ENCODE data around the gene PEMT.
"Not testable (repeated sequence)": the region's sequence is repeated elsewhere in the genome, so short reads cannot be mapped to it uniquely, and the experiment has no call there.

Gene PEMT

GRCh38 chr17:17472333-17472920, 119.1 kb downstream of the PEMT start:
- H3K27ac ChIP-seq (ENCODE audit: low read length) = no peak overlapping the region
- no peaks in the 10 kb centered on the region for H3K36me3 ChIP-seq (ENCODE audit: control insufficient read depth in 2 of 2, insufficient read depth in 2 of 2, low read length in 2 of 2)
- H3K9me3 ChIP-seq (ENCODE audit: control insufficient read depth in 2 of 2, low read length in 2 of 2) = no peaks in the 10 kb centered on the region
- no peak overlapping the region for H3K9ac ChIP-seq (ENCODE audit: low read length in 2 of 2)
- H3K4me1 ChIP-seq (ENCODE audit: control insufficient read depth, insufficient read depth, low read length) = peaks cover 2% of the 10 kb centered on the region
- peaks cover 6 to 7% of the 10 kb centered on the region in 2 donors for H3K27me3 ChIP-seq (ENCODE audit: control insufficient read depth in 1 of 2, insufficient read depth in 2 of 2, low read length in 2 of 2)
- no peak overlapping the region for H3K4me3 ChIP-seq (ENCODE audit: low read length in 2 of 2)

GRCh38 chr17:17469996-17470395, 121.5 kb downstream of the PEMT start:
- Histone ChIP-seq H3K27me3 (ENCODE audit: control insufficient read depth in 1 of 2, insufficient read depth in 2 of 2, low read length in 2 of 2) (peaks cover 7 to 12% of the 10 kb centered on the region in 2 donors), H3K9me3 (ENCODE audit: control insufficient read depth in 2 of 2, low read length in 2 of 2) (no peaks in the 10 kb centered on the region), H3K36me3 (ENCODE audit: control insufficient read depth in 2 of 2, insufficient read depth in 2 of 2, low read length in 2 of 2) (no peaks in the 10 kb centered on the region), H3K4me3 (ENCODE audit: low read length in 2 of 2) (no peak overlapping the region), H3K9ac (ENCODE audit: low read length in 2 of 2) (no peak overlapping the region), H3K27ac (ENCODE audit: low read length) (no peak overlapping the region), H3K4me1 (ENCODE audit: control insufficient read depth, insufficient read depth, low read length) (no peaks in the 10 kb centered on the region)

GRCh38 chr17:17469358-17469757, 122.2 kb downstream of the PEMT start:
- Histone ChIP-seq H3K27ac (ENCODE audit: low read length) (no peak overlapping the region), H3K27me3 (ENCODE audit: control insufficient read depth in 1 of 2, insufficient read depth in 2 of 2, low read length in 2 of 2) (peaks cover 7 to 12% of the 10 kb centered on the region in 2 donors)

GRCh38 chr17:17468217-17469010, 123.1 kb downstream of the PEMT start:
- Histone ChIP-seq H3K9me3 (ENCODE audit: control insufficient read depth in 2 of 2, low read length in 2 of 2) (no peaks in the 10 kb centered on the region), H3K4me3 (ENCODE audit: low read length in 2 of 2) (no peak overlapping the region), H3K4me1 (ENCODE audit: control insufficient read depth, insufficient read depth, low read length) (no peaks in the 10 kb centered on the region), H3K9ac (ENCODE audit: low read length in 2 of 2) (no peak overlapping the region), H3K36me3 (ENCODE audit: control insufficient read depth in 2 of 2, insufficient read depth in 2 of 2, low read length in 2 of 2) (no peaks in the 10 kb centered on the region), H3K27ac (ENCODE audit: low read length) (no peak overlapping the region), H3K27me3 (ENCODE audit: control insufficient read depth in 1 of 2, insufficient read depth in 2 of 2, low read length in 2 of 2) (peaks cover 7 to 12% of the 10 kb centered on the region in 2 donors)

More at GRCh38 chr17:17469358-17469757, 122.2 kb downstream of the PEMT start:
- Histone ChIP-seq H3K36me3 (ENCODE audit: control insufficient read depth in 2 of 2, insufficient read depth in 2 of 2, low read length in 2 of 2) (no peaks in the 10 kb centered on the region), H3K9me3 (ENCODE audit: control insufficient read depth in 2 of 2, low read length in 2 of 2) (no peaks in the 10 kb centered on the region), H3K4me1 (ENCODE audit: control insufficient read depth, insufficient read depth, low read length) (no peaks in the 10 kb centered on the region), H3K4me3 (ENCODE audit: low read length in 2 of 2) (no peak overlapping the region), H3K9ac (ENCODE audit: low read length in 2 of 2) (no peak overlapping the region)

- no peak overlapping the region for H3K4me3 ChIP-seq (ENCODE audit: low read length in 2 of 2)
- no peaks in the 10 kb centered on the region for H3K36me3 ChIP-seq (ENCODE audit: control insufficient read depth in 2 of 2, insufficient read depth in 2 of 2, low read length in 2 of 2)
- no peak overlapping the region for H3K27ac ChIP-seq (ENCODE audit: low read length)
- peaks cover 7 to 12% of the 10 kb centered on the region in 2 donors for H3K27me3 ChIP-seq (ENCODE audit: control insufficient read depth in 1 of 2, insufficient read depth in 2 of 2, low read length in 2 of 2)
- H3K4me1 ChIP-seq (ENCODE audit: control insufficient read depth, insufficient read depth, low read length) = no peaks in the 10 kb centered on the region
- no peaks in the 10 kb centered on the region for H3K9me3 ChIP-seq (ENCODE audit: control insufficient read depth in 2 of 2, low read length in 2 of 2)
- no peak overlapping the region for H3K9ac ChIP-seq (ENCODE audit: low read length in 2 of 2)
Measured at GRCh38 chr17:17467720-17468119, 123.8 kb downstream of the PEMT start.

- H3K9ac ChIP-seq (ENCODE audit: low read length in 2 of 2) = no peak overlapping the region
- no peak overlapping the region for H3K4me3 ChIP-seq (ENCODE audit: low read length in 2 of 2)
- no peaks in the 10 kb centered on the region for H3K4me1 ChIP-seq (ENCODE audit: control insufficient read depth, insufficient read depth, low read length)
- H3K9me3 ChIP-seq (ENCODE audit: control insufficient read depth in 2 of 2, low read length in 2 of 2) = no peaks in the 10 kb centered on the region
- H3K36me3 ChIP-seq (ENCODE audit: control insufficient read depth in 2 of 2, insufficient read depth in 2 of 2, low read length in 2 of 2) = no peaks in the 10 kb centered on the region
- H3K27me3 ChIP-seq (ENCODE audit: control insufficient read depth in 1 of 2, insufficient read depth in 2 of 2, low read length in 2 of 2) = peaks cover 7 to 12% of the 10 kb centered on the region in 2 donors
- H3K27ac ChIP-seq (ENCODE audit: low read length) = no peak overlapping the region
Measured at GRCh38 chr17:17467016-17467415, 124.5 kb downstream of the PEMT start.

GRCh38 chr17:17466511-17466910, 125.0 kb downstream of the PEMT start:
- Histone ChIP-seq H3K36me3 (ENCODE audit: control insufficient read depth in 2 of 2, insufficient read depth in 2 of 2, low read length in 2 of 2) (no peaks in the 10 kb centered on the region), H3K27me3 (ENCODE audit: control insufficient read depth in 1 of 2, insufficient read depth in 2 of 2, low read length in 2 of 2) (peaks cover 7 to 12% of the 10 kb centered on the region in 2 donors), H3K9me3 (ENCODE audit: control insufficient read depth in 2 of 2, low read length in 2 of 2) (no peaks in the 10 kb centered on the region), H3K4me3 (ENCODE audit: low read length in 2 of 2) (no peak overlapping the region), H3K9ac (ENCODE audit: low read length in 2 of 2) (no peak overlapping the region), H3K27ac (ENCODE audit: low read length) (no peak overlapping the region), H3K4me1 (ENCODE audit: control insufficient read depth, insufficient read depth, low read length) (no peaks in the 10 kb centered on the region)

- H3K9ac ChIP-seq (ENCODE audit: low read length in 2 of 2); H3K27ac ChIP-seq (ENCODE audit: low read length); H3K4me1 ChIP-seq (ENCODE audit: control insufficient read depth, insufficient read depth, low read length); H3K36me3 ChIP-seq (ENCODE audit: control insufficient read depth in 2 of 2, insufficient read depth in 2 of 2, low read length in 2 of 2); H3K4me3 ChIP-seq (ENCODE audit: low read length in 2 of 2); H3K9me3 ChIP-seq (ENCODE audit: control insufficient read depth in 2 of 2, low read length in 2 of 2): not testable (repeated sequence)
- peaks cover 7 to 12% of the 10 kb centered on the region in 2 donors for H3K27me3 ChIP-seq (ENCODE audit: control insufficient read depth in 1 of 2, insufficient read depth in 2 of 2, low read length in 2 of 2)
Measured at GRCh38 chr17:17465878-17466277, 125.6 kb downstream of the PEMT start.

GRCh38 chr17:17463821-17464220, 127.7 kb downstream of the PEMT start:
- Histone ChIP-seq H3K9me3 (ENCODE audit: control insufficient read depth in 2 of 2, low read length in 2 of 2) (no peaks in the 10 kb centered on the region), H3K36me3 (ENCODE audit: control insufficient read depth in 2 of 2, insufficient read depth in 2 of 2, low read length in 2 of 2) (no peaks in the 10 kb centered on the region), H3K27ac (ENCODE audit: low read length) (no peak overlapping the region), H3K4me3 (ENCODE audit: low read length in 2 of 2) (no peak overlapping the region), H3K27me3 (ENCODE audit: control insufficient read depth in 1 of 2, insufficient read depth in 2 of 2, low read length in 2 of 2) (peaks cover 0 to 6% of the 10 kb centered on the region in 2 donors), H3K9ac (ENCODE audit: low read length in 2 of 2) (no peak overlapping the region), H3K4me1 (ENCODE audit: control insufficient read depth, insufficient read depth, low read length) (no peaks in the 10 kb centered on the region)

- Histone ChIP-seq H3K36me3 (ENCODE audit: control insufficient read depth in 2 of 2, insufficient read depth in 2 of 2, low read length in 2 of 2) (no peaks in the 10 kb centered on the region), H3K9ac (ENCODE audit: low read length in 2 of 2) (no peak overlapping the region), H3K27me3 (ENCODE audit: control insufficient read depth in 1 of 2, insufficient read depth in 2 of 2, low read length in 2 of 2) (peaks cover 0 to 6% of the 10 kb centered on the region in 2 donors)
Measured at GRCh38 chr17:17462048-17462824, 129.3 kb downstream of the PEMT start.

More at GRCh38 chr17:17462048-17462824, 129.3 kb downstream of the PEMT start:
- H3K4me3 ChIP-seq (ENCODE audit: low read length in 2 of 2) = no peak overlapping the region
- no peak overlapping the region for H3K27ac ChIP-seq (ENCODE audit: low read length)
- no peaks in the 10 kb centered on the region for H3K9me3 ChIP-seq (ENCODE audit: control insufficient read depth in 2 of 2, low read length in 2 of 2)
- H3K4me1 ChIP-seq (ENCODE audit: control insufficient read depth, insufficient read depth, low read length) = no peaks in the 10 kb centered on the region
